T-helper 17 cell (primary cell): ENCODE data around the gene FLNA. TPM values are rescaled to one million over a fixed set of nuclear protein-coding genes. Genes with fewer than 3 reads are reported as not detected.
"Not testable (repeated sequence)": the region's sequence is repeated elsewhere in the genome, so short reads cannot be mapped to it uniquely, and the experiment has no call there.

ENCODE experiments used
- ATAC-seq: fragments of 150-1000 bp; cut with Tn5 transposase; 2 replicates; pipeline ENCODE4 v1.10.0; 2021; ENCODE audit warnings: mild to moderate bottlenecking, moderate library complexity
- DNase-seq, 3 donors: peaks; one replicate each; pipeline versions ENCODE4 v3.0.0 to v3.0.0-alpha.2; 2020 to 2021
- H3K9me3 ChIP-seq: one replicate; pipeline ENCODE4 v1.7.0; 2013; ENCODE audit warnings: low read length, mild to moderate bottlenecking; ENCODE audit not compliant: control insufficient read depth, poor library complexity, severe bottlenecking
- H3K27ac Mint-ChIP-seq: one replicate; pipeline ENCODE4 v1.8.0; 2022; ENCODE audit warnings: mild to moderate bottlenecking, moderate library complexity, mixed read lengths
- H3K27me3 Mint-ChIP-seq: one replicate; pipeline ENCODE4 v1.8.0; 2022; ENCODE audit warnings: mixed read lengths
- H3K36me3 Mint-ChIP-seq: one replicate; pipeline ENCODE4 v1.8.0; 2022; ENCODE audit warnings: low read depth, mixed read lengths
- H3K4me1 Mint-ChIP-seq: one replicate; pipeline ENCODE4 v1.8.0; 2022; ENCODE audit warnings: mild to moderate bottlenecking, mixed read lengths
- H3K4me3 Mint-ChIP-seq: one replicate; pipeline ENCODE4 v1.8.0; 2022; ENCODE audit warnings: mild to moderate bottlenecking, moderate library complexity, mixed read lengths
- total RNA-seq, 4 donors: library from RNA in 2 of 4; stranded (reverse) in 2 of 4; gene quantifications; one replicate each; pipeline ENCODE4 v1.2.3 and lab custom pipeline; 2022 to 2026

Gene FLNA
- total RNA-seq, 2 donors from 2014 or later, result 1,780 to 2,536 TPM

GRCh38 chrX:154389812-154390747 lies 15.6 kb upstream of the FLNA start:
- not testable (repeated sequence) for H3K4me3 Mint-ChIP-seq, H3K9me3 ChIP-seq, H3K4me1 Mint-ChIP-seq, H3K27ac Mint-ChIP-seq, DNase-seq, H3K36me3 Mint-ChIP-seq, H3K27me3 Mint-ChIP-seq
- peak; percentile 73 for ATAC-seq

GRCh38 chrX:154388649-154389048 lies 14.2 kb upstream of the FLNA start:
- H3K27ac Mint-ChIP-seq, H3K27me3 Mint-ChIP-seq, H3K9me3 ChIP-seq, DNase-seq, H3K4me3 Mint-ChIP-seq, H3K36me3 Mint-ChIP-seq, H3K4me1 Mint-ChIP-seq: not testable (repeated sequence)
- ATAC-seq, result peak; percentile 9

- peak; percentile 33 for ATAC-seq
- H3K9me3 ChIP-seq, H3K27ac Mint-ChIP-seq, DNase-seq, H3K4me3 Mint-ChIP-seq, H3K4me1 Mint-ChIP-seq, H3K36me3 Mint-ChIP-seq, H3K27me3 Mint-ChIP-seq: not testable (repeated sequence)
Measured at GRCh38 chrX:154388094-154388493, 13.7 kb upstream of the FLNA start.

DNA sequence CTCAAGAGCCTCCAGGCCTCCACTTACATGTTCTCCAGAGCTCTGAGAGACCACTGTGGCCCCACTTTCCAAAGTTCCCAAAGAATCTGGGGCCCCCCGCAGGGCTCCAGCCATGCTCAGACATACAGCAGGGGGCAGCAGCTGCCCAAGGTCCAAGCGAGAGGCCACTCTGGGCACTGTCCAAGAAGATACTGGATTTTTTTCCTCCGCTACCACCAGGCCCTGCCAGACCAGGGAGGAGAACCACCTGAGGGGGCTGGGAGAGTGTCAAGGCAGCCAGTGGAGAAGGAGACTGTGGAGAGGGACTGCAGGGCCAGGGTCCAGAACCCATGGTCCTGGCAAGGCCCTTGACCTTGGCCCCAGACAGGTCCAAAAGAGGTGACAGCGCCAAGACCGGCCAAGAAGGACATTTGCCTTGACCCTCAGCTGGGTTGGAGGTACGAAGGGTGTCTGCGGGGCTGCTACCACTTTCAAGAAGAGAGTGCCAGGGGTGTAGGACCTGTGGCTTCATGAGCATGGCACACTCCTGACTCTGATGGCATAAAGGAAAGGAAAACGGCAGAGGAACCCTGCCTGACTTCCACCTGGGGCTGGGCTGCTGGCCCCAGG lies 10.0 kb upstream of the FLNA start:
- no peak for ATAC-seq
- peak overlapping the region; percentile 28 for H3K4me3 Mint-ChIP-seq
- H3K36me3 Mint-ChIP-seq, result no peaks in the 10 kb centered on the region
- H3K4me1 Mint-ChIP-seq, result peaks cover 8% of the 10 kb centered on the region
- no peak overlapping the region for H3K27ac Mint-ChIP-seq
- no peak for DNase-seq
- H3K9me3 ChIP-seq, result no peaks in the 10 kb centered on the region
- no peaks in the 10 kb centered on the region for H3K27me3 Mint-ChIP-seq

DNA sequence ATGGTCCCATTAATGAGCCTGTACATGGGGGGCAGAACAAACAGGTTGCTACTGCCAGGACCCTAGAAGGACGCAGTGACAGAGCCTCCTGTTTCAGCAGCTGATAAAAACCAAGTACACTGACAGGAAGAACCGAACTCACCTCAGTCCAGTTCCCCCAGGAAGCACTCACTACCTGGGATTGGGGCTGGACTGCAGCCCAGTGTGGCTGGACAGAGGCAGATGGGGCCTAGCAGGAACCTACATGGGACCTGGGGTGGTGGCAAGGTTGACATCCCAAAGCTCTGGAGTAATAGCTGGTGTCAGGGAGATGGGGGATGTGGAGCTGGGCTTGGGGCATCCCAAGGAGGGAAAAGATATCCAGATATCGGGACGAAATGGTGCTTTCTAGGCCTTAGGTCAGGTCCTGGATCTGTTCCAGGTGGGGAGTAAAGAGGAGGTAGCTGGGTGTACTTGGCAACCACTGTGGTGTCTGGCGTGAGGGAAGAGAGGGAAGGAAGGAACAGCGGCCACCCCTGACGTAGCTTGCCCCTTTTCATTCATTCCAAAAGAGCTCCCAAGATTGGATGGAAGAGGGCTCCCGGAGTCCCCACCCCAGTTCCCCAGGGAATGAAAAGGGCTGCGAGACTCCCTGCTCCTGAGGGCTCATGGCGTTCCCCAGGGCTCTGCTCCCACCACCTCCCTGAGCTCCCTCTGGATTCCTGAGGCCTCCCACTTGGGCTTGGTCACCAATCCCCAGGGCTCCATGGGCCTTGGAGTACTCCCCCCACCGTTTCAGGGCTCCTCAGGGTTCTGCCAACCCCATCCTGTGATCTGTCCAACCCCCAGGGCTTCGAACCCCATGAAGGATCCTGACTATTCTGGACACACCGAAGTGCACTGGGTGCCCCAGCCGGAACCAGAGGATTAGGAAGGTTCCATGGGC lies 9.2 kb upstream of the FLNA start:
- H3K9me3 ChIP-seq, result no peaks in the 10 kb centered on the region
- Mint-ChIP-seq H3K4me3 (peak overlapping the region; percentile 28), H3K36me3 (no peaks in the 10 kb centered on the region), H3K27ac (peak overlapping the region; percentile 56), H3K27me3 (no peaks in the 10 kb centered on the region), H3K4me1 (peaks cover 8% of the 10 kb centered on the region)
- ATAC-seq (no peak), DNase-seq (no peak)

- Mint-ChIP-seq H3K27ac (no peak overlapping the region), H3K4me1 (peaks cover 8% of the 10 kb centered on the region), H3K4me3 (no peak overlapping the region), H3K27me3 (no peaks in the 10 kb centered on the region), H3K36me3 (no peaks in the 10 kb centered on the region)
- ATAC-seq, result no peak
- no peaks in the 10 kb centered on the region for H3K9me3 ChIP-seq
- no peak for DNase-seq
Measured at GRCh38 chrX:154382483-154383069, 8.1 kb upstream of the FLNA start.

DNA sequence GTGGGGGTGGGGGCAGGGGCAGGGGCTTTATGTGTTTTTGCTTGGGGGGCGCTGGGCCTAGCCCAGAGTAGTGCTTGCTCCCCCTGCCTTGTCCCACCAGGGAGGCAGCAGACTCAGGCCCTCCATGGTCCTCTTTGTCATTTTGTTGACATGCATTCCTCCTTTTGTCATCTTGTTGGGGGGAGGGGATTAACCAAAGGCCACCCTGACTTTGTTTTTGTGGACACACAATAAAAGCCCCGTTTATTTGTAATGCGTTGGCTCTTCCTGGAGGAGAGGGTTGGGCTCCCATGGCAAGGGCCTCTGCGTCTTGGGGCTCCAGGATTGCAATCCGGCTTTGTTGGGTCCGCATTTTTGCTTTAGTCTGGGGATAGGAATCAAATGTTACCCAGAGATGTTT lies 6.8 kb upstream of the FLNA start:
- H3K4me1 Mint-ChIP-seq, result peaks cover 8% of the 10 kb centered on the region

DNA sequence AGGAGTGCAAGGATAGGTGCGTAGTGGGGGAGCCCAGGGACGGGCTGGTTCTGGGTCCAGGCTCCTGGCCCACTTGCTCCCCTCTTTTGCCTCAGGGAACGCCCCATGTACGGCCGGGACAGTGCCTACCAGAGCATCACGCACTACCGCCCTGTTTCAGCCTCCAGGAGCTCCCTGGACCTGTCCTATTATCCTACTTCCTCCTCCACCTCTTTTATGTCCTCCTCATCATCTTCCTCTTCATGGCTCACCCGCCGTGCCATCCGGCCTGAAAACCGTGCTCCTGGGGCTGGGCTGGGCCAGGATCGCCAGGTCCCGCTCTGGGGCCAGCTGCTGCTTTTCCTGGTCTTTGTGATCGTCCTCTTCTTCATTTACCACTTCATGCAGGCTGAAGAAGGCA lies 6.4 kb upstream of the FLNA start:
- H3K4me3 Mint-ChIP-seq, result peak overlapping the region; percentile 84
- peak overlapping the region; percentile 85 for H3K27ac Mint-ChIP-seq
- no peak for DNase-seq
- H3K27me3 Mint-ChIP-seq, result no peaks in the 10 kb centered on the region
- H3K9me3 ChIP-seq, result no peaks in the 10 kb centered on the region
- peaks cover 8% of the 10 kb centered on the region for H3K4me1 Mint-ChIP-seq
- ATAC-seq, result no peak
- H3K36me3 Mint-ChIP-seq, result no peaks in the 10 kb centered on the region

More for the DNA sequence above, 6.8 kb upstream of the FLNA start:
- no peak for DNase-seq
- peak overlapping the region; percentile 31 for H3K4me3 Mint-ChIP-seq
- no peaks in the 10 kb centered on the region for H3K36me3 Mint-ChIP-seq
- no peak for ATAC-seq
- H3K27me3 Mint-ChIP-seq, result no peaks in the 10 kb centered on the region
- H3K27ac Mint-ChIP-seq, result peak overlapping the region; percentile 85
- no peaks in the 10 kb centered on the region for H3K9me3 ChIP-seq

DNA sequence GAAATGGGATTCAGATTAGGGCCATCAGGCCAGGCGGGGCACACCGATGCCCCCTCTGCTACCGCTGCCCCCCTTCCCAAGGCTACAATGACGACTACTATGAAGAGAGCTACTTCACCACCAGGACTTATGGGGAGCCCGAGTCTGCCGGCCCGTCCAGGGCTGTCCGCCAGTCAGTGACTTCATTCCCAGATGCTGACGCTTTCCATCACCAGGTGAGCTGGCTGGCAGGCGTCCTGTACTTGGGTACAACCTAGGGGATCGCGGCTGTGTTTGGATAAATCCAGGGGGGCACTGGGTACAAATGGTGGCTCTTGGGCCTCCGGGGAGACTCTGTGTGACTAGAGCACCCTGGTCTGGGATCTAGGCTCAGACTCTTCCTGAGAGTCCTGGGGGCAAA lies 5.7 kb upstream of the FLNA start:
- DNase-seq, result no peak
- H3K27me3 Mint-ChIP-seq, result no peaks in the 10 kb centered on the region
- peaks cover 8% of the 10 kb centered on the region for H3K4me1 Mint-ChIP-seq
- no peaks in the 10 kb centered on the region for H3K9me3 ChIP-seq
- H3K36me3 Mint-ChIP-seq, result no peaks in the 10 kb centered on the region
- ATAC-seq, result no peak
- H3K27ac Mint-ChIP-seq, result peak overlapping the region; percentile 85
- peak overlapping the region; percentile 84 for H3K4me3 Mint-ChIP-seq

DNA sequence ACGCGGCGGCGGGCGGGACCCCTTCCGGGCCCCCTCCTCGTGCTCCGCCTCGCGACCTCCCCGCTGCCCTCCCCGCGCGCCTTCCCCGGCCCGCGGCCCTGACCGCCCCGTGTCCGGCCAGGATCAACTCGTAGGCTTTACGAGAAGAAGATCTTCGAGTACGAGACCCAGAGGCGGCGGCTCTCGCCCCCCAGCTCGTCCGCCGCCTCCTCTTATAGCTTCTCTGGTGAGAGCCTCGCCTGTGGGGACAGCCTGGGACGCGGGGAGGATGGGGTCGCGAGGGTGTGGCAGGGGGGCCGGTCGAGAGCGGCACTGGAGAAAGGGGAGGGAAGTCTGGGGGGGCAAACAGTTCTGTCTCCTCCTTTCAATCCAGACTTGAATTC lies 5.1 kb upstream of the FLNA start:
- Mint-ChIP-seq H3K36me3 (no peaks in the 10 kb centered on the region), H3K4me1 (peaks cover 8% of the 10 kb centered on the region), H3K27ac (peak overlapping the region; percentile 85), H3K4me3 (peak overlapping the region; percentile 84), H3K27me3 (no peaks in the 10 kb centered on the region)
- DNase-seq, result no peak
- ATAC-seq, result no peak
- no peaks in the 10 kb centered on the region for H3K9me3 ChIP-seq

- ATAC-seq (peak; percentile 83), DNase-seq (peak; percentile 90 to 95 (median 91))
- peak within 1 kb of the TSS; percentile 84 for H3K4me3 Mint-ChIP-seq
- H3K4me1 Mint-ChIP-seq, result peaks cover 8% of the 10 kb centered on the region
- no peaks in the 10 kb centered on the region for H3K36me3 Mint-ChIP-seq
- H3K27ac Mint-ChIP-seq, result peak within 1 kb of the TSS; percentile 85
- H3K9me3 ChIP-seq, result no peaks in the 10 kb centered on the region
- no peaks in the 10 kb centered on the region for H3K27me3 Mint-ChIP-seq
Measured at GRCh38 chrX:154378799-154379568, 4.5 kb upstream of the FLNA start, which contains the start of gene EMD. Gene EMD (plus strand): TSS chrX:154379295. CDS start chrX:154379485, 190 bp downstream.
